ENCODE results near the gene C22orf39.
A peak's percentile ranks its signal among the peaks of the same experiment; 100 is the strongest.

The C22orf39 gene, protein sequence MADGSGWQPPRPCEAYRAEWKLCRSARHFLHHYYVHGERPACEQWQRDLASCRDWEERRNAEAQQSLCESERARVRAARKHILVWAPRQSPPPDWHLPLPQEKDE

DNA sequence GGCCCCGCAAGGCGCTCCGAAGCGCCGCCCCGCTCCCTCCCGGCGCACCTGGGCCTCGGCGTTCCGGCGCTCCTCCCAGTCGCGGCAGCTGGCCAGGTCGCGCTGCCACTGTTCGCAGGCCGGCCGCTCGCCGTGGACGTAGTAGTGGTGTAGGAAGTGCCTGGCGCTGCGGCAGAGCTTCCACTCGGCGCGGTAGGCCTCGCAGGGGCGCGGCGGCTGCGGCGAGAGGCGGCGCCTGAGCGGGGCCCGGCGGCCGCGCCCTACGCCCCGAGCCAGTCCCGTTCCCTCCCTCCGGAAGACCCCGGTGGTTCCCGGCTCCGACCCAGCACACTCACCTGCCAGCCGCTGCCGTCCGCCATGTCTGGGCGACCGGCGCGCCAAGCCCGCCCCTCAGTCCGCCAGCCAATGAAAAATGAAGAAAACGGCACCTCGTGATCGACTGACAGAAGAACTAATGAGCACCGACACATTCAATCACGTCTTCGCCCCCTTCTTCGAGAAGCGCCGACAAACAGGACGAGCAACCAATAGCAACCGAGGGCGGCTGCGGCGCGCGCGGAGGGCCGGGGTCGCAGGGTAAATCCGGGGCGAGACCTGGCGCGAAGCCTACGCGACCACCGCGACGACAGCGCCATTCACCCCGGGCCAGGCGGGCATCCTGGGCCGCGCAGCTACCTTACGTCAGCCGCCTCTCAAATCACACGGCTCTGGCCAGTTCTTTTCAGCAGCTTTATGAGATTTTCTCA, at the start of gene C22orf39:
Gene C22orf39 (minus strand): TSS at position 382 of the 746 bp plus-strand sequence. CDS start 23 bp downstream, at position 359.
- peak; percentile 98 for DNase-seq

DNA sequence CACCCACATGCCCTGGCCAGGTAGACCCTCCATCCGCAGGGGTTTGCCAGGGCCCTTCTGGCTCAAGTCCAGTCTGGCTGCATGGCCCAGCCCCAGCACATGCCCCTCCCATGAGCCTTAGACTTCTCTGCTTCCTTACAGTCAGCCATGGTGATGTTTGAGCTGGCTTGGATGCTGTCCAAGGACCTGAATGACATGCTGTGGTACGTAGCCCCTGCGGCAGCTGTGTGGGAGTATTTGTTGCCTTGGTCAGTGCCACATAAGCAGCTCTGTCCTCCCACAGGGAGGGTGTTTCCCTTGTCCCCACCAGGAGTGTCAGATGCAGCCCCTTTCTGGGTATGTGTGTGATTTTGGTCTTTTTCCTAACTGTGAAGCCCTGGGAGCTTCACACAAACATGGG, 49.7 kb upstream of the C22orf39 start:
- peak; percentile 31 for DNase-seq

DNA sequence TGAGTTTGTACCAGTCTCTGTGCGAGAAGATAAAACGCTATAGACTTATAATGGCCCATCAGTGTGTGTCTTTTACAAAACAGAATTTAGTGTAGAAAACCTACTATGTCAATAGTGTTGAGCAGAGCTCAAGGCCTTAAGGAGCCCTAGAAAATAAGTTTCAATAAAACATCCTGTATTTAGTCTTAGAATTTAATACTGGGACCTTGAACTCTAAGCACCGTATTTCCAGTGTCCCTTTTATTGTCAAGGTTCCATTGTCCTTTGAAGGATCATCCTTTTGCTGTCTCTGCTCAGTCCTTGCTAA, 48.8 kb upstream of the C22orf39 start:
- no peak for DNase-seq

DNA sequence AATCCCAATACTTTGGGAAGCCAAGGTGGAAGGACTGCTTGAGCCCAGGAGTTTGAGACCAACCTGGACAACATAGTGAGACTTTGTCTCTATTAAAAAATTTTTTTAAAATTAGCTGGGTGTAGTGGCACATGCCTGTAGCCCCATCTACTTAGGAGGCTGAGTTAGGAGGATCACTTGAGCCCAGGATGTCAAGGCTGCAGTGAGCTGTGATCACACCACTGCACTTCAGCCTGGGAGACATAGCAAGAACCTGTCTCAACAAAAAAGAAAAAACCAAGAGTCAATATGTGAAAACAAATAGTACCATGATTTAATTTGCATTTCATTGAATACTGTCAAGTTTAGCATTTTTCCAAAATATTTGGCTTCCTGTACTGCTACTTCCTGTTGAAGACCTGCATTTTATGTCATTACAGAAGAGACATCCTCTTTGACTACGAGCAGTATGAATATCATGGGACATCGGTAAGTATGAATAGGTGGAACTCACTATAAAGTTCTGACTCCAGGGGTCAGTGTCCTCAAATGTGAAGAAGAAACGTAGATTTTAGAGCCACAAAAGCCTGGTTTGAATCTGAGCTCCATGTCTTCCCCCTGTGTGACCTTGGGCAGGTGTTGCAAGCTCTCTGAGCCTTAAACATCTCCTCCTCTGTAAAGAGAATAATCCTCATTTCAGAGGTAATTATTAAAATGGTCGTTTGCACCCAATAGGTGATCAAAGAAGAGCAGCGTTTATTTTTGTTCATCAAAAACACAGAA, 48.2 kb upstream of the C22orf39 start:
- peak; percentile 28 for DNase-seq

DNA sequence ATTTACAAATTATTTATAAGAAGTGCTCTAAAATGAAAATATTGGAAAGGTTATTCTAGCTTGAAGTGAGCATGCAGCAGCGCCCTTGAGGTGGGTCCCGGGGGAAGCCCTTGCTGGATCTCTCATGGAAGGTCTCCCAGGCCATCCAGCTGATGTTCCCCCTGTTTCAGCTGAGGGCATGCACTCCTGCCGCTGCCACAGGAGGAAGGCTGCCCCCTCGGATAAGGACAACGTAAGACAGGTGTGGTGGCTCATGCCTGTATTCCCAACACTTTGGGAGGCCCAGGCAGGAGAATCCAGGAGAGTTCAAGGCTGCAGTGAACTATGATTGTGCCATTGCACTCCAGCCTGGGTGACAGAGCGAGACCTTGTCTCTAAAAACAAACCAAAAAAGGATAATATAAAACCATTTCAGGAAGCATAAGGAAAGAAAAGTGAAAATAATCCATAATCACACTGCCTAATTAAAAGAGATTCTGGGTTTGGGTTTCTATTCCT, 47.2 kb upstream of the C22orf39 start:
- DNase-seq = no peak

DNA sequence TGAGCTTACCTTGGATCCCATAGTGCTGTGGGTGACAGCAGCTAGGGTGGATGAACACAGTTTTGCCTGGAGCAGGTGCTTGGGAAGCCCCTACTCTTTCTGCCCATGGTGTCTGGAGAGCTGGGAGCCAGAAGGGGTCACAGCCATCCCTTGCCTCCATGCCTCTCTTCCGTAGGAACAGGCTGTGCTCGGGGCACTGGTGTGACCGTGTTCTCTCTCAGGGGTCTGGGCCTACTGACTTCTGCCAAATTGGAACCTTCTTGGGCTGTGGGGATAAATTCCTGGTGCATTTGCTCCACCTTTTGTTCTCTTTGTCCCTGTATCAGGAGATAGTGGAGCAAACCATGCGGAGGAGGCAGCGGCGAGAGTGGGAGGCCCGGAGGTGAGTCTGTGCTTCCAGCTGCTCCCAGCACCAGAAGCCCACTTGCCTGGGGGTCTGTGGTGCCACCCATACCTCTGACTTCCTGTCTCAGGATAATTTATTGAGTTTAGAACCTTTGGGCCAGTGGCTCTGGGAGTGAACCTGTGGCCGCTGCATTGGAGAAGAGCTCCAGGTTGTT, 46.6 kb upstream of the C22orf39 start:
- DNase-seq = no peak

DNA sequence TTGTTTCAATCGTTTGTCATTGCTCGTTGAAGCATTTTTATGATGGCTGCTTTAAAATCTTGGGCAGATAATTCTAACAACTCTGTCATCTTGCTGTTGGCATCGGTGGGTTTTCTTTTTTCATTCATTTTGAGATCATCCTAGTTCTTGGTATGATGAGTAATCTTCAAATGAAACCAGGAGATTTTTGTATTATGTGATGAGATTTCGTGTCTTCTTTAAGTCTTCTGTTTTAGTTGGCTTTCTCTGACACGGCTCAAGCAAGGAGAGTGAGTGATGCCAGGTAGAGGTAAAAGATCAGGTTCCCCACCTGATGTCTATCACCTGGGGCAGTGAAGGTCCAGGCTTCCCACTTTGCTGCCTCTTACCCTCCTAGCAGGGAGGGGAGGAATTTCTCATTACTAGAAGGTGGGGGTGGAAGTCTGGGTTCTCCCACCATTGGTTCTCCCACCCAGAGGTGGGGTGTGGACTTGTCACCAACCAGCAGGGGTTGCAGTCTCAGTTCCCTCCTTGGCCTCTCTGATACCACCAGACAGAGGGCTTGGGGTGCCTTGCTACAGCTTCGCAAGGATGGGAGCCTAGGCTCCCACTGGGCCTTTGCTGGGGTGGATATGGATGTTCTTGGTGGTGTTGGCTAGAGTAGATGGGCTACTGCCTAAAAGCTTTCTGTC, 45.1 kb upstream of the C22orf39 start:
- DNase-seq = no peak

DNA sequence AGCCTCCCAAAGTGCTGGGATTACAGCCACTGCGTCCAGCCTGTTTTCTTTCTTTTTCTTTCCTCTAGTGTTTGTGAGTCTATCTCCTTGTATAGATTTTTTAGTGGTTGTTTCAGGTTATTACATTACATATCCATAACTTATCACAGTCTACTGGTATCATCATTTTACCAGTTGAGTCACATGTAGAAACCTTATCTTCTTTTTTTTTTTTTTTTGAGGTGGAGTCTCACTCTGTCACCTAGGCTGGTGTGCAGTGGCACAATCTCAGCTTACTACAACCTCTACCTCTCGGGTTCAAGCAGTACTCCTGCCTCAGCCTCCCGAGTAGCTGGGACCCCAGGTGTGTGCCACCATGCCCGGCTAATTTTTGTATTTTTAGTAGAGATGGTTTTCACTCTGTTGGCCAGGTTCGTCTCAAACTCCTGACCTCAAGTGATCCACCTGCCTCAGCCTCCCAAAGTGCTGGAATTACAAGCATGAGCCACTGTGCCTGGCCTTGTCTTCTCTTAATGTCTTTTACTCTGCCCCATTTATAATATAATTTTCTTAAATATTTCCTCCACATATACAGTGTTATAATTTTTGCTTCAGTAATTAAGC, 43.2 kb upstream of the C22orf39 start:
- no peak for DNase-seq

DNA sequence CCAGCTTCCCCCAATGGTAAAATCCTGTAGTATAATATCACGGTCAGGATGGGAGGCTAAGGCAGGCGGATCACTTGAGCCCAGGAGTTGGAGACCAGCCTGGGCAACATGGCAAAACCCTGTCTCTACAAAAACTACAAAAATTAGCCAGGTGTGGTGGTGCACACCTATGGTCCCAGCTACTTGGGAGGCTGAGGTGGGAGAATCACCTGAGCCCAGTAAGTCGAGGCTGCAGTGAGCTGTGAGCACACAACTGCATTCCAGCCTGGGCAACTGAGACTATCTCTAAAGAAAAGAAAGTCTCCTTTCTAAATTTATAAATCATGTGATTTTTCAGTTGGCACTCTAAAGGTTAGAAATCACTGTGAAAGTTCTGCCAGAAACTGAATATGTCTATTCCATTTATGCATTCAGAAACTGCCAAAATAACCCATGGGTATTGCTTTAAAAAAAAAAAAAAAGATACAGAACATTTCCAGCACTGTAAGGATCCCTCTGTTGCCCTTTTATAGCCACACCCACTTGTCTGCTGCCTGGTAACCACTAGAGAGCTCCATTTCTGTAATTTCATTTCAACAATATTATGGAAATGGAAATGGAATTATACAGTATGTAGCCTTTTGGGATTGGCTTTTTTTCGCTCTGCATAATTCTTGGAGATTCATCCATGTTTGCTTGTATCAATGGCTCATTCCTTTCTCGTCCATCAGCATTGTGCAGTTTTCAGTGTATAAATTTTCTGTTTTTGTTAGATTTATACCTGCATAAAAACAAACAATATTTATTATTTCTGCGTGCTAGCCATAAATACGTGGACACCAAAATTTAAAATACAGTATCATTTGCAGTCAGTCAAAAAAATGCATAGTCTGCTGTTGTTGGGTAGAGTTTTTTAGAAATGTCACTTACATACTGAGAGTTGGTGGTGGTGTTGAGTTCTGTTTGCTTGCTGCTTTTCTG, 41.7 kb upstream of the C22orf39 start:
- DNase-seq = no peak

DNA sequence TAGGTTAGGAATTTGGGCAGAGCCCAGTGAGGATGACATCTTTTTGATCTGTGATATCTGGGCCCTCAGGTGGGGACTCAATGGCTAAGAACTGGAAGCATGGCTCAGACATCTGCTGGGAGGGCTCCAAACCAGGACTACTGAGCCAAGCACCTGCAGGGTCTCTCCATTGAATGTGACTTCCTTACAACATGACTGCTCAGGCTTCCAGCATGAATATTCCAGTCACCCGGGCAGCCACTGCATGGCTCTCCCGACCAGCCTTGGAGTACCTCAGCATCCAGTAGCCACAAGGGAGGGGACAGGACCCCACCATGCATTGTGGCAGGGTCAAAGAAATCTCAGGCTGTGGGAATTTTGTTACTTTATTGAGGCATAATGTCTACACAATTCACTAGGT, 40.8 kb upstream of the C22orf39 start:
- DNase-seq = no peak

DNA sequence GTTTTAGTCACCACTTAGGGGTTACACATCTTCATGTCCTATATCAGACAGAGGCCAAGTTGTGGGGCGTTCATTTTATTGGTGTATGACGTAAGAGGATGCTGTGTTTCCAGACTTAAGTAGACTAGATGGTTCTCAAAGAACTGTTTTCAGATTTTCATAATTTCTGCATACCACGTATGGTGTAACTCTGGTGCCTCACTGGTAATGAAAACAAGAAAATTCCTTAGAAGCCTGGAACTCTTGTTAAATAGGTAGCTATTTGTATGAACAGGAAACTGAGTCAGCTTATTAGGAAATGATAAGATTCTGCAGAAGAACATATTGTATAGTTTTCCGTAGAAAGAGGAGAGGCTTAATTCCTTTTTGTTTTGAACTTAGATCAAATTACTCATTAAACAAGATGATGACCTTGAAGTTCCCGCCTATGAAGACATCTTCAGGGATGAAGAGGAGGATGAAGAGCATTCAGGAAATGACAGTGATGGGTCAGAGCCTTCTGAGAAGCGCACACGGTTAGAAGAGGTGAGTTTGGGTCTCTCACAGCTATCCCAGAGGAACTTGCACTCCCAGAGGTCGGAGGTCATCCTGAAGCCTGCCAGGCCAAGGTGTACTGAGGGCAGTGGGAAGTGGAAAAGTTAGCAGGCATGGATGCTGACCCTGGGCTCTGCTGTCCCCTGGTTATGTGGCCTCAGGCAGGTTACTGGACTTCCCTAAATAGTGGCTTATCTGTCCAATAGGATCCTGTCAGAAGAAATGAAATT, 36.2 kb upstream of the C22orf39 start:
- no peak for DNase-seq

DNA sequence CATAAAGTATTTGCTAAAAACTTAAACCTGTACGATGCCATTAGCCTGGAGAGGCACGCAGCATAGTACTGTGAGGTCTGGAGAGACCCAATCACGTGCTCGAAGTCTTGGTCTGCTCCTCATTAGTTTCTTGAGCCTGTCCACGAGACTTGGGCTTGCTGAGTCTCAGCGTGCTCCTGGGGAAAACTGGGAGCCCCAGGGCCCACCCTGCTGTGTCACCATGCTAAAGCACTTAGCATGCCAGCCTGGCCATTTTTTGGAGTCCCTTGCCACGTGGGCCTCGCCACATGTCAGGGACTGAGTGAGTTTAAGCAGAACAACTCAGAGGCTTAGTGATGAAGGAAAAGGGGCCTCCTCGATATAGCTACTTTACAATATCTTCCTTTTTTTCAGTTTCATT, 34.8 kb upstream of the C22orf39 start:
- DNase-seq = no peak

DNA sequence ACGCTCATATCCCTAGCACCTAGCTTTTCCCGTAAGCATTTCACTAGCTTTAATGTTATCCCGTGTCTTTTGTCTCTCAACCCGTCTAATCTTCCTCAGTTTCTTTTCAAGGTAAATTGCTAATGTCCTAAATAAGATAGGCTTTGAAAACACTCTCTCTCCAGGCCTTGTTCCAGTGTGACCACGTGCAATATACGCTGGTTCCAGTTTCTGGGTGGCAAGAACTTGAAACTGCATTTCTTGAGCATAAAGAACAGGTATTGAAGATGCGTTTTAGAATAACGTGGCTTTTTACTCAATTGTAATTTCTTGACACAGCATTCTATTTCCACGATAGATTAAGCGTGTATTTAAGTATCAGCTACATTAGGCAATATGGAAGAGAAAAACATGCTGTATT, 33.3 kb upstream of the C22orf39 start:
- no peak for DNase-seq

DNA sequence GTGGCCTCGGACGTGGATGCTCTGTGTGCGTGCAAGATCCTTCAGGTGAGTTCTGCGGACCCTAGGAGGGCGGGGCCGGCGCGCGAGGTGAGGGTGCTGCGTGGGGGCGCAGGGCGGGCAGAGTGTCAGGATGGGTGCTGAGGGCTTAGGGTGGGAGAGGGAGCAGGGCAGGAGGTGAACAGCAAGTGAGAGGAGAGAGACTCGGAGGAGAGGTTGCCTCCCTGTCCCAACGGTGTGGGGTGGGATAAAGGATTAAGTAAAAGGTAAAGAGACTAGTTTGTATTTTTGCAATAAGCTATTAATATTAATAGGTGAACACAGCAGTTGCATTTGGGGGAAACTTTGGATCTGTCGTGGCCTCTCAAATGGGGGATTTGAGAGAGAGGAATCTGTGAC, 32.7 kb upstream of the C22orf39 start:
- DNase-seq = no peak

DNA sequence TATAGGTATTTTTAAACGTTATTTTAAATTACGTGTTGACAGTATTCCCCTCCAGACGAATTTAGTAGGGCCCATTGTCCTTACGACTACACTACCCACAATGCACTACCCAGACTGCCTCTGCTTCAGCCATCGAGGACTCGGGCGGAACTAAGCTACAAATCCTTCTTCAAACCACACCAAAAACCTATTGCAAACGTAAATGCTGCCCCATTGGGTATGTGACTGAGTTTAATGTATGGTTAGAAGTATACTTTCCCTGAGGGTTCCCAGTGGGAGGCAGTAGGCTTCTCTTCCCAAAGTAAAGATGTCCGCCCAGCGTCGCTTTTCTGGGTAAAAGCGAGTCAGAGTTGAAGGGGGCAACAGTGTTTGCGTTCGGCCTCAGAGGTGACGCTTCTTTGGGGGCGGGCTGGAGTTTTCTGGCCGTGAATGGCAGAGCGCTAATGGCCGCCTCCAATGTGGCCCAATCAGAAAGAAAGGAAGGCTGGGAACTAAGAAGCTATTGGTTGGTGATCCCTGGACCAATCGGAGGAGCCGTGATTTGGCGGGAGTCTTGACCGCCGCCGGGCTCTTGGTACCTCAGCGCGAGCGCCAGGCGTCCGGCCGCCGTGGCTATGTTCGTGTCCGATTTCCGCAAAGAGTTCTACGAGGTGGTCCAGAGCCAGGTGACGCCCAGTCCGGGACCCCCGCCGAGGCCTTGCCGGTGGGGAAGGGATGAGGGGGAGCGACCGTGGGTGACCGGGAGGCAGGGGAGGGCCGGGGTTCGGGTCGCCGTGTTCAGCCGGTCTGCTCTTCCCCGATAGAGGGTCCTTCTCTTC, 32.1 kb upstream of the C22orf39 start, which contains the start of gene CDC45:
Gene CDC45 (plus strand): TSS at position 566 of the 818 bp plus-strand sequence. CDS start 49 bp downstream, at position 615.
- DNase-seq = peak; percentile 99

DNA sequence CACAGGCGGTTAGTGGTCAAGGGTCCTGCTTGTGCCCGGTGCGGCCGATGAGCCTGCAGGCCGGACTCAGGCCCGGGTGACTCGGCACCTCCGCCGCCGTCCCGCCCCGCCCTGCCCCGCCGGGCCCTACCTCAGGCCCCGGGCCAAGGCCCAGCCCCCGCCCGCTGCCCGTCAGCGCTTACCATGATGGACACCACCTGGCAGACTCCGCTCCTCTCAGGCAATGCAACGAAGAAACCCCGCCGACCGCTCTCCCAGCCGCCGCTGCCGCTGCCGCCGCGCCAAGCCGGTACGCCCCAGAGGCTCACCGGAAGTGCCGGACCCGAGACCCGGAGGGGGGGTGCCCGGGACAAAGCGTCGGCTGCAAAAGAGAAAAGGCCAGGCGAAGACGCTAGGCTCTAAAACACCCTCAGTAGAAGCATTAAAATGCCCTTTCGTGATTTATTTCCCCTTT, 31.4 kb upstream of the C22orf39 start, which contains the start of gene UFD1:
Gene UFD1 (minus strand): TSS at position 293 of the 454 bp plus-strand sequence. CDS start 108 bp downstream, at position 185.
- peak; percentile 95 for DNase-seq

DNA sequence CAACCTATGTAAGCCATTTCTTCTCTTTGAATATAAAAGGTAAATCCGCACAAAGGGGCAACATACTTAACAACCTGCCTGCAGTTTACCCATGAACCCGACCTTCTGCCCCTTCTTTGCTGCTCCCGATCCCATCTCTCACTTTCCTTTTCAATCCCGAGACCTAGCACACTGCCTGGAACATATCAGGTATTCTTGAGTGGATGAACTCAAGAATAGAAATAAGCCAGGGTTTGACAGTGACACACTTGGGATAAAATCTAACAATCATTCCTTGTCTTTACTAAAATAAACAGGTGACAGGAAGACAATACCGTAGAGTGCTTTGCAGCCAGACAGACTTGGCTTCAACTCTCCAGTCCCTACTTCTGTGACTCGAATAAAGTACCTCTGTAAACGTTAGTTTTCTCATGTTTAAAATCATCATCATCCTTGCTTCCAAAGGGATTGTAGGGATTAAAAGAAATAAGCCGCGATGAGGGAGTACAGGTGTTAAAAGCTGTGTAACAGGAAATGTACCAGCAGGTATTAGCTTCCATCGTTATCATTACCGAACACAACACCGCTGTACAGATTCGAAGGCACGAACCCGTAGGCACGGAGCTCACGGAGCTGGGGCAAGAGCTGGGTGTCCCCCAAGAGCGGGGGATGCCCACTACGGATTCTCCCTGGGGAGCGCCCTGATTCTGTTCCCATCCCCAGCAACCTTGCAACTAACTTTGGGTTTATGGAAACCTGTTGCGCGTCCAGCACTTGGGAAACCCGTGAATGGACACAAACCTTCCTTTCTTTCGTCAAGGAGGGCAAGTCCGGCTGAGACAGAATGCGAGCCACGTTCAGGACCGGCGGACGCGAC, 30.8 kb upstream of the C22orf39 start:
- no peak for DNase-seq

DNA sequence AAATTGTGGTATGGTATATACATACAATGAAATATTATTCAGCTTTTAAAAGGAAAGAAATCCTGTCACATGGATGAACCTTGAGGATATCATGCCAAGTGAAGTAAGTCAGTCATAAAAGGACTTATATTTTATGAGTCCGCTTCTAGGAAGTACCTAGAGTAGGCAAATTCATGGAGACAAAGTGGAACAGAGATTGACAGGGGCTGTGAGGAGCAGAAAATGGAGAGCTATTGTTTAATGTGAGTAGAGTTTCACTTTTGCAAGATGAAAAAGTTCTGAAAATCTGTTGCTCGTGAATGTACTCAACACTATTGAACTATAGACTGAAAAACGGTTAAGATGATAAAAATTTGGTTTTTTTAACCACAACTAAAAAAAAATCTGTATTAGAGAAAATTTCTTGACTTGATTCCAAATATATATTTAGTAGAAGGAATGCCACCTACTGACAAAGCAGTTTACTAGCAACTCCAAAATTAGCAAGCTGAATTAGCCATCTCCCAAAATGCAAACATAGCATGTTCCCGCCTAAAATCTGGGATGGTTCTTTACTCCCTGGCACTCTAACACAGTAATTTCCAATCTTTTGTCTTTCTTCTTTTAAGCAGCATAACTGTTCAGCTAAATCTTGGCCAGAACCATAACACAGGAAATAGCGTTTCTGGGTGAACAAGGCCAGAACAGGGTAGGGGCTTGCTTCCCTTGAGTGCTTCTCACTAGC, 30.0 kb upstream of the C22orf39 start:
- no peak for DNase-seq

All from NCI-H1092 treated with DMSO at 0.1 percent for 48 hours (cell line).